GM10266 (cell line): Measurements from ENCODE around the gene CUTC.

Experiments
- DNase-seq: peaks from one replicate; pipeline ENCODE4 v3.0.0; 2012; ENCODE audit errors: extremely low spot score
- TF ChIP-seq, protein P1 (sequence below): IDR thresholded peaks from 2 replicates; pipeline ENCODE4 v1.5.1; 2012; ENCODE audit warnings: mild to moderate bottlenecking, low read depth; ENCODE audit not compliant: control insufficient read depth, insufficient read depth; ENCODE audit errors: missing control alignments

CUTC gene

GRCh38 chr10:99698504-99699080, 33.4 kb upstream of the CUTC start:
- no peak for DNase-seq

DNA sequence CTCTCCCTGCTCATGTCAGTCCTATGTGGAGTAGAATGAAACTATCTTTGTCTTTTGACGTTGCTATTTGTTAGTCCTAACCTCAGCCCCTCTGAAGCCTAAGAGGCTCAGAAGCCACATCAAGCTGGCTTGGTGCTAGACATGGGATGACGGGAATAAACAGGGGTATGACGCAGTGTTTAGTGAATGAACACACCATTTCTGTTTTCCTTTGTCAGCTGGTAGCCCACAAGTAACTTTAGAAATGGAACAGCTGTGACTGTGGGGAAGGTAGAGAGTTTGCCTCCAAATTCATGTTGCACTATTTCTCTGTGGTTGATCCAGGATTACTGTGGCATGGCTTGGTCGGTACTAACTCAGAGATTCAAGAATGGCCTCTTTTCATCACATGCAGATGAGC, 31.4 kb upstream of the CUTC start:
- no peak for DNase-seq
- TF ChIP-seq, protein P1, sequence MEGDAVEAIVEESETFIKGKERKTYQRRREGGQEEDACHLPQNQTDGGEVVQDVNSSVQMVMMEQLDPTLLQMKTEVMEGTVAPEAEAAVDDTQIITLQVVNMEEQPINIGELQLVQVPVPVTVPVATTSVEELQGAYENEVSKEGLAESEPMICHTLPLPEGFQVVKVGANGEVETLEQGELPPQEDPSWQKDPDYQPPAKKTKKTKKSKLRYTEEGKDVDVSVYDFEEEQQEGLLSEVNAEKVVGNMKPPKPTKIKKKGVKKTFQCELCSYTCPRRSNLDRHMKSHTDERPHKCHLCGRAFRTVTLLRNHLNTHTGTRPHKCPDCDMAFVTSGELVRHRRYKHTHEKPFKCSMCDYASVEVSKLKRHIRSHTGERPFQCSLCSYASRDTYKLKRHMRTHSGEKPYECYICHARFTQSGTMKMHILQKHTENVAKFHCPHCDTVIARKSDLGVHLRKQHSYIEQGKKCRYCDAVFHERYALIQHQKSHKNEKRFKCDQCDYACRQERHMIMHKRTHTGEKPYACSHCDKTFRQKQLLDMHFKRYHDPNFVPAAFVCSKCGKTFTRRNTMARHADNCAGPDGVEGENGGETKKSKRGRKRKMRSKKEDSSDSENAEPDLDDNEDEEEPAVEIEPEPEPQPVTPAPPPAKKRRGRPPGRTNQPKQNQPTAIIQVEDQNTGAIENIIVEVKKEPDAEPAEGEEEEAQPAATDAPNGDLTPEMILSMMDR, result no peak

More at GRCh38 chr10:99698504-99699080, 33.4 kb upstream of the CUTC start:
- TF ChIP-seq, protein P1, result no peak

- DNase-seq, result no peak
- TF ChIP-seq, protein P1, result no peak
Measured at GRCh38 chr10:99708428-99709012, 23.5 kb upstream of the CUTC start.

DNA sequence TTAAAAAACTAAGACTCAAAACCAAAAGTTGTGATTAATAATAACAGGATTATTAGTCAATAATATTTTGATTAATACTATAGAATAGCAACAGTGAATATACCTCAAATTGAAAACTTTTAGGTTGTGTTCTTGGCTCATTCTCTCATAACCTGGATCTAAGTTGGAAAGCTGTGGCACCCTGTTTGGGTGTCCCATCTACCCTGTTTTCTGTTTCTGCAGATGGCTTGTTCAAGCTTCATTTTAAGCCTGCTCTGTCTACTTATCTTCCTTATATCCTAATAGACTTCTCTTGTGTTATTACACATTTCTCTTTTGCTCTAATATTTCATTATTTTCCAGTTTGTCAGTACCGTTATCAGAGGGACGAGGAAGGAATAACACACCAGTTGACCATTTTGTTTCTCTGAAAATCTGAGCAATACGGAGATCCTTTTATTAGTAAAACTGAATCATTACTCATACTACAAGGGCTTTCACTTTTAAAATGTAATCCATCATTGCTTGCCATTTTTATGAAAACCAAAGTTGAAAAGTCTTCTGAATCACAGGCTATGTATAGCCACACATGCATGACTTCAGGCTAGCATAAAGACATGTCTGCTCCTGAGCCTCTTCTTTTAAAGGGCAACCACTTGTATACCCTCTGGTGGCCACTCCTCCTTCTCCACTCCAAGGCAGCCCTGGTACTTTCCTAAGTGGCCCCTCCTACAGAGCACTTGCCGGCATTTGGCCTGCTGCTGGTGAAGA, 22.4 kb upstream of the CUTC start:
- DNase-seq, result peak; percentile 44
- TF ChIP-seq, protein P1, result peak; percentile 3

- DNase-seq, result peak; percentile 35
- TF ChIP-seq, protein P1, result peak; percentile 72
Measured at GRCh38 chr10:99711129-99711719, 20.8 kb upstream of the CUTC start.

DNA sequence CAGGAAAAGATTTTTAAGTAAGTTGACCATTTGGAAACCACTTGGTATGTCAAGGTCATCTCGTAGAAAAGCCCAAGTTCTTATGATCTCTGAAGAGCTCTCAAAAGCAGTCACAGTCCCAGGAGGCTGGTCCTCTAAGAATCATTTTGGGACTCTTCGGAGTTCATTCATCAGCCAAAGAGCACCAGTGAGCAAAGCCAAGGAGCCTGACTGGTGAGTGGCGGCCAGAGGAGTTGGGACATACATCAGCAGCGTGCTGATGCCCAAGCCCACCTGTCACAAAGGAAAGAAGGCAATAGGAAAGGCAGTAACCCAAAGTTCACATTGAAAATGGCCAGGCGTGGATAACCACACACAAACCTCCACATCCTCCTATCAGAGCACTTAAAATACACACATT, 17.6 kb upstream of the CUTC start:
- no peak for DNase-seq
- TF ChIP-seq, protein P1, result no peak
